K562 (cell line): ENCODE measurements around the gene MYL11. TPM values are rescaled to one million over a fixed set of nuclear protein-coding genes. Genes with fewer than 3 reads are reported as not detected.

Source experiments
- ATAC-seq: fragments of 200-7000 bp; cut with Tn5 transposase; 3 replicates; pipeline ENCODE4 v1.9.1; 2020; ENCODE audit warnings: moderate library complexity
- BruUV-seq: library from RNA; stranded (reverse); fragments of 400-500 nt; replicated peaks from 2 replicates; lab custom pipeline; 2021; lab: Mats Ljungman, UMichigan
- CTCF ChIA-PET: fragments of 300-600 bp; formaldehyde crosslinking; extraction: SDS; loops from one replicate; lab custom pipeline; 2021; ENCODE audit warnings: low intra/inter-chr PET ratio; lab: Yijun Ruan, JAX
- POLR2A ChIA-PET: fragments of 300-600, 350-650 bp; sonication (Branson Sonifier 250); formaldehyde crosslinking; extraction: SDS; loops from one replicate; lab custom pipeline; 2021; ENCODE audit warnings: antibody characterized with exemption, inconsistent platforms; lab: Yijun Ruan, JAX
- DNase-seq, 4 experiments: peaks; one replicate each; pipeline versions ENCODE4 v3.0.0 to v3.0.0-alpha.2; 2011 to 2018; ENCODE audit warnings: low spot score in 3 of 4, mixed read lengths in 3 of 4; ENCODE audit errors: extremely low read depth in 1 of 4
- FAIRE-seq: peaks from 2 replicates; lab custom pipeline; 2011; peaks lifted over from hg19 to GRCh38; lab: Jason Lieb, UNC
- H2AFZ ChIP-seq: 2 replicates; pipeline ENCODE4 v1.6.0; 2011; ENCODE audit warnings: low read depth, low read length, control low read depth, inconsistent platforms
- H3K27ac ChIP-seq: fragments of 200-600 bp; 3 replicates; pipeline ENCODE4 v1.8.0; 2011; ENCODE audit warnings: low read depth, mild to moderate bottlenecking, control low read depth, inconsistent platforms, low read length, moderate library complexity, mixed read lengths; ENCODE audit errors: extremely low read depth
- H3K27me3 ChIP-seq, 2 experiments: fragments of 300-600 bp in 1 of 2; 2 replicates in 1 of 2; 3 replicates in 1 of 2; pipeline versions ENCODE4 v1.6.0 to v1.8.0; 2011; ENCODE audit warnings: inconsistent platforms in 2 of 2, low read length in 2 of 2, mild to moderate bottlenecking in 1 of 2, mixed read lengths in 1 of 2, moderate library complexity in 1 of 2; ENCODE audit not compliant: control insufficient read depth in 2 of 2, insufficient read depth in 2 of 2
- H3K36me3 ChIP-seq: fragments of 300-600 bp; 3 replicates; pipeline ENCODE4 v1.8.0; 2011; ENCODE audit warnings: mild to moderate bottlenecking, low read length, inconsistent platforms; ENCODE audit not compliant: control insufficient read depth, insufficient read depth
- H3K4me1 ChIP-seq, 2 experiments: fragments of 200-600 bp in 1 of 2; replicated peaks in 1 of 2; 2 replicates in 1 of 2; 3 replicates in 1 of 2; pipeline versions ENCODE4 v1.5.1 to v1.8.0; 2011; ENCODE audit warnings: inconsistent platforms in 2 of 2, low read length in 2 of 2, mild to moderate bottlenecking in 1 of 2, mixed read lengths in 1 of 2, moderate library complexity in 1 of 2; ENCODE audit not compliant: control insufficient read depth in 2 of 2, insufficient read depth in 2 of 2
- H3K4me2 ChIP-seq: 2 replicates; pipeline ENCODE4 v1.6.1; 2011; ENCODE audit warnings: low read length, control low read depth, inconsistent platforms, mixed read lengths; ENCODE audit not compliant: insufficient read depth
- H3K4me3 ChIP-seq: fragments of 200-600 bp; sonication (generic), shearing (Covaris generic); 2 replicates; pipeline ENCODE4 v1.5.1; 2016; ENCODE audit warnings: control low read depth, inconsistent platforms
- H3K79me2 ChIP-seq: fragments of 200-600 bp; 3 replicates; pipeline ENCODE4 v1.8.0; 2011; ENCODE audit warnings: low read length, inconsistent platforms; ENCODE audit not compliant: control insufficient read depth, insufficient read depth
- H3K9ac ChIP-seq, 2 experiments: 2 replicates each; pipeline versions ENCODE4 v1.6.0 to v1.6.1; 2011; ENCODE audit warnings: low read depth in 2 of 2, low read length in 2 of 2, control low read depth in 1 of 2, inconsistent platforms in 1 of 2, mild to moderate bottlenecking in 1 of 2, mixed read lengths in 1 of 2; ENCODE audit not compliant: insufficient read depth in 1 of 2
- H3K9me1 ChIP-seq: one replicate; pipeline ENCODE4 v1.6.0; 2011; ENCODE audit warnings: inconsistent platforms, mild to moderate bottlenecking, low read length, moderate library complexity; ENCODE audit not compliant: control insufficient read depth, insufficient read depth
- H3K9me3 ChIP-seq: replicated peaks from 2 replicates; pipeline ENCODE4 v1.5.1; 2011; ENCODE audit warnings: low read depth, low read length, inconsistent platforms; ENCODE audit not compliant: control insufficient read depth, insufficient read depth
- H4K20me1 ChIP-seq: replicated peaks from 2 replicates; pipeline ENCODE4 v1.6.1; 2011; ENCODE audit warnings: low read length, inconsistent platforms, mixed read lengths; ENCODE audit not compliant: control insufficient read depth, insufficient read depth
- ADNP ChIP-seq: fragments of 200-800 bp; sonication (Bioruptor generic); IDR thresholded peaks from 2 replicates; pipeline ENCODE4 v1.6.1; 2016; ENCODE audit warnings: missing genetic modification characterization, missing compliant biosample characterization
- ARID1B ChIP-seq: fragments of 450-650 bp; IDR thresholded peaks from 2 replicates; pipeline ENCODE4 v1.6.1; 2016; ENCODE audit warnings: antibody characterized with exemption, mild to moderate bottlenecking, inconsistent platforms
- CREBBP ChIP-seq: IDR thresholded peaks from one replicate; pipeline ENCODE4 v1.6.1; 2012; ENCODE audit warnings: low read depth, mild to moderate bottlenecking, control low read depth, inconsistent platforms, low read length
- CREM ChIP-seq: IDR thresholded peaks from 2 replicates; pipeline ENCODE4 v1.6.1; 2014; ENCODE audit warnings: antibody characterized with exemption, low read depth
- KDM5B ChIP-seq: fragments of 200-600 bp; sonication (generic); IDR thresholded peaks from 2 replicates; pipeline ENCODE4 v1.6.1; 2012; ENCODE audit warnings: low read depth, mild to moderate bottlenecking, moderate library complexity, low read length, control low read depth, inconsistent platforms; ENCODE audit not compliant: insufficient replicate concordance
- NCOA1 ChIP-seq: fragments of 450-650 bp; IDR thresholded peaks from 2 replicates; pipeline ENCODE4 v1.6.1; 2016; ENCODE audit warnings: low read depth
- POLR2G ChIP-seq: fragments of 200-400 bp; formaldehyde crosslinking; IDR thresholded peaks from 2 replicates; pipeline ENCODE4 v1.6.1; 2017; ENCODE audit warnings: low read depth, mild to moderate bottlenecking, antibody characterized with exemption, low read length, moderate library complexity
- RBFOX2 ChIP-seq: fragments of 200-400 bp; formaldehyde crosslinking; IDR thresholded peaks from 2 replicates; pipeline ENCODE4 v1.6.1; 2017; ENCODE audit warnings: low read depth, mild to moderate bottlenecking, low read length, moderate library complexity
- SMC3 ChIP-seq: conservative IDR thresholded peaks from 2 replicates; pipeline ENCODE4 v1.6.1; 2011; ENCODE audit warnings: low read depth, low read length, improper control_type of control experiment; ENCODE audit not compliant: insufficient read depth
- SUPT5H ChIP-seq: fragments of 450-650 bp; IDR thresholded peaks from 2 replicates; pipeline ENCODE4 v1.6.1; 2016
- XRCC3 ChIP-seq: fragments of 450-650 bp; IDR thresholded peaks from 2 replicates; pipeline ENCODE4 v1.6.1; 2017; ENCODE audit warnings: mild to moderate bottlenecking, moderate library complexity
- ZFP36 ChIP-seq: fragments of 150-350 bp; IDR thresholded peaks from 2 replicates; pipeline ENCODE4 v1.6.1; 2018; ENCODE audit warnings: low read length, low read depth; ENCODE audit not compliant: partially characterized antibody
- ZFX ChIP-seq: sonication (generic); formaldehyde crosslinking; IDR thresholded peaks from 2 replicates; pipeline ENCODE4 v1.8.0; 2022; ENCODE audit warnings: mild to moderate bottlenecking, missing genetic modification reagents, moderate library complexity
- WGBS: fragments of 100-300 bp; shearing (Covaris generic); methylation state at CpG from one replicate; pipeline ENCODE4 v1.1.6; 2016; ENCODE audit warnings: low coverage, mixed read lengths; ENCODE audit not compliant: insufficient coverage; ENCODE audit errors: missing lambda C conversion rate; 5-methylcytosine and 5-hydroxymethylcytosine counted together
- in situ Hi-C: fragments of 300-500 bp; cut with MboI; formaldehyde crosslinking; loops from 4 replicates; pipeline ENCODE4 v1.15.0; 2018; ENCODE audit warnings: inconsistent platforms, mixed read lengths
- intact Hi-C: fragments of 100-400 bp; cut with micrococcal nuclease; formaldehyde crosslinking; loops from 2 replicates; pipeline ENCODE4 v1.14.2; 2022
- polyA plus RNA-seq, 8 experiments: library from polyadenylated mRNA; depleted of rRNA in 4 of 8; stranded (reverse) in 5 of 8; unstranded in 3 of 8; fragments of >200 nt; fragmentation: Nextera tagmentation in 2 of 8; fragmentation: Illumina TruSeq in 1 of 8; extraction: Ambion mirVana in 2 of 8; extraction: Trizol in 1 of 8; gene quantifications; 2 replicates each; pipeline versions ENCODE4 v1.2.1 to v1.2.3, GENCODE V29; 2011 to 2014; ENCODE audit warnings: inconsistent platforms in 1 of 8, missing spikeins in 1 of 8
- total RNA-seq, 7 experiments: library from RNA; depleted of rRNA in 6 of 7; stranded (reverse); fragments of >200 nt in 6 of 7; fragmentation: Illumina TruSeq in 2 of 7; extraction: Trizol in 2 of 7; gene quantifications; 2 replicates each; pipeline versions ENCODE4 v1.2.1 to v1.2.3, GENCODE V29; 2011 to 2021; ENCODE audit warnings: low replicate concordance in 1 of 7

MYL11 gene
- total and polyA plus RNA-seq, 9 of the 15 experiments (the other 6 are each of a cell fraction or from before 2014, with no cell fraction given) = 0.31 to 1.5 (median 0.73) TPM; not detected in 4

GRCh38 chr16:30398661-30399434, 24.2 kb downstream of the MYL11 start:
- peaks cover 33 to 64% of the 10 kb centered on the region in 2 experiments for H3K4me1 ChIP-seq
- H3K9ac ChIP-seq = peak overlapping the region in 1 of 2 experiments; percentile 61; a peak in 1 of 4 replicates
- ChIA-PET CTCF (no interaction called here), POLR2A (interaction anchor here (0.6 to 1.0 kb wide), 3 partner anchors 16 to 759 kb away, joined by 3 read pairs; no protein-coding TSS in a partner anchor)
- H3K27me3 ChIP-seq = no peaks in the 10 kb centered on the region
- no peaks in the 10 kb centered on the region for H4K20me1 ChIP-seq
- H3K27ac ChIP-seq = no peak overlapping the region
- no peak for DNase-seq
- no peak overlapping the region for H3K4me3 ChIP-seq
- no TSS peak for BruUV-seq
- no peaks in the 10 kb centered on the region for H3K9me1 ChIP-seq
- no peak for ATAC-seq
- no peak overlapping the region for H3K4me2 ChIP-seq
- H2AFZ ChIP-seq = no peak overlapping the region
- H3K9me3 ChIP-seq = no peaks in the 10 kb centered on the region
- FAIRE-seq = no peak
- 80% methylated on average over 17 of the region's 23 CpGs for WGBS
- peaks cover 10% of the 10 kb centered on the region for H3K79me2 ChIP-seq
- peaks cover 21% of the 10 kb centered on the region; the same call in 2 of the 3 replicates for H3K36me3 ChIP-seq
- intact Hi-C loops = no loop called here
- in situ Hi-C loops = no loop called here
- TF ChIP-seq RBFOX2 = peak; percentile 48
- no peak for TF ChIP-seq ADNP (tag)
- TF ChIP-seq KDM5B = peak; percentile 13
- 0 out of 2 replicates have a peak, but pooled peaks have one; percentile 8 for TF ChIP-seq CREM
- TF ChIP-seq ARID1B = no peak
- TF ChIP-seq CREBBP = no peak
- no peak for TF ChIP-seq ZFP36
- TF ChIP-seq XRCC3 = no peak
- 0 out of 2 replicates have a peak, but pooled peaks have one; percentile 15 for TF ChIP-seq SUPT5H
- no peak for TF ChIP-seq SMC3
- TF ChIP-seq ZFX = peak; percentile 25; the same call in 1 of the 2 replicates
- no peak for TF ChIP-seq NCOA1
- TF ChIP-seq POLR2G = peak; percentile 47
- TF ChIP-seq, all 486 proteins: peak for 6
